ENCODE data around the gene CYP2R1. TPM values are rescaled to one million over a fixed set of nuclear protein-coding genes. Genes with fewer than 3 reads are reported as not detected.
"Not testable (repeated sequence)": the region's sequence is repeated elsewhere in the genome, so short reads cannot be mapped to it uniquely, and the experiment has no call there.

The CYP2R1 gene
- total RNA-seq, 1 donor: 10.2 TPM

- no peak overlapping the region for H3K4me3 ChIP-seq (ENCODE audit: low read depth, low read length)
- no peak for TF ChIP-seq CTCF (IDR thresholded peaks at IDR 0.05; ENCODE audit: insufficient read depth, low read length)
- DNase-seq (ENCODE audit: low read depth): peak; percentile 77
Observed at GRCh38 chr11:14894657-14895598, 2.9 kb upstream of the CYP2R1 start.

- no peak for DNase-seq (ENCODE audit: low read depth)
- no peak for TF ChIP-seq CTCF (IDR thresholded peaks at IDR 0.05; ENCODE audit: insufficient read depth, low read length)
- H3K4me3 ChIP-seq (ENCODE audit: low read depth, low read length): peak overlapping the region; percentile 73
Observed at GRCh38 chr11:14892577-14892976, 546 bp upstream of the CYP2R1 start.

DNA sequence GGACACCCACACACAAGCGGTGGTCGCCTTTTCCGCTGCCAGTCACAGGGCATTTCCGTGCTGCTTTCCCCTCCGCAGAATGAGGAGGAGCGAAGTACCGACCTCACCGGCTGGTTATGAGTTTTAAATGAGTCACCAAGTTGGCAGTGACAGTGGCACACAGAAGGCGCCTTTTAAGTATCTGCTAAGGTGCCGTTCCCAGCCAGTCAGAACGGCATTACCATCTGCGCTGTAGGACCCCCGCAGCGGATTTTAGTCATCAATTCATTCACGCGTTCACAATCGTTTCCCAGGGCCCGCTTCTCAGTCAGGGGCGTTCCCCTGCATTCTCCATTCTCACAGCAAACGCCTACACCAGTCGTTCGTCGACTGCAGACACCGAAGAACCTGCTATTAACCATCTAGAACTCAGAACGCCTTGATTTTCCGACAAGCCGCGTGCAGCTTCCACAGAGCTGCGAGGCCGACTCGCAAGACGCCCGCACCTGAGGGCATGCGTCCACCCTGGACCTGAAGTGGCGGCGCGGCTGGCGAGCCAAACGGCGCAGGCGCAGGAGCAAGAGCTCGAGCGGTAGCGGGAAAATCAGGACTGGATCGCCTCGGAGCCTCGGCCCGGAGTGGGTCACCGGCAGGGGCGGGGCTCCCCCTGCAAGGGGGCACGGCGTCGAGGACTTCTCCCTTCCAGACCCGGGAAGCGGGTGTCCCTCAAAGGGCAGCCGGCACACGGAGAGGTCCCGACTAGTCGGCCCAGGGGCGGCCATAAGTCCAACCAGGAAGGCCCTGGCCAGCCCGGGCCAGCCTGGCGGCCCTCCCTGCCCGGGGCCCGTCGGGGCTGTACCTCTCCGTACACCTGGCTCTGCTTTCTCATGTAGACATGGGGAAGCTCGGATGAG is 642 bp downstream of the CYP2R1 start:
- TF ChIP-seq CTCF (IDR thresholded peaks at IDR 0.05; ENCODE audit: insufficient read depth, low read length): no peak
- peak overlapping the region; percentile 73 for H3K4me3 ChIP-seq (ENCODE audit: low read depth, low read length)
- peak; percentile 87 for DNase-seq (ENCODE audit: low read depth)

- no peak for DNase-seq (ENCODE audit: low read depth)
- H3K4me3 ChIP-seq (ENCODE audit: low read depth, low read length): no peak overlapping the region
- TF ChIP-seq CTCF (IDR thresholded peaks at IDR 0.05; ENCODE audit: insufficient read depth, low read length): no peak
Observed at GRCh38 chr11:14886513-14886912, 5.5 kb downstream of the CYP2R1 start.

DNA sequence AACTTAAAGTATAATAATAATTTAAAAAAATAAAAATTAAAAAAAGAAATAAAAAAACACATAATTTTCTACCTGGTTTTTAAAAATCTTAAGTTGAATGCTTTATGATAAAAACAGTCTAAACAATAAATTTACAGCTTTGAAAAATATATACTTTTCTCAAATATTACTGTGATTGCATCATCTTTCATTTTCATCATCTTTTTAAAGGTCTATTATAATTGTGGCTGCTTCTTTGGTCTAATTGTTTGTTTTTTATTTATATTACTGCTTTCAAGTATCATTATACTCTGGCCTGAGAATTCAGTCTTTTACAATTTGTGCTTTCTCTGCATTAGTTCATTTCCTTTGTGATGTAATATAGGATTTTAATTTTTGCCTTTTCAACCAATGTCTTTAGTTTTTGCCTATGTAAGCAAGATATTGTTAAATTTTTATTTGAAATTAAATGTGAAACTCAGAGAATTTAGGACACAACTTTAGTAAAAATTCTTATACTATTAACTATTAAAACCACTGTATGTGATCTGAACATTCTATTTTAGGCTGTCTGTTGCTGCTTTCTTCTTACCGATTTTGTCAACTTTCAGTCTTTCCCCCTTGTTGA is 7.3 kb downstream of the CYP2R1 start:
- H3K4me3 ChIP-seq (ENCODE audit: low read depth, low read length): no peak overlapping the region
- DNase-seq (ENCODE audit: low read depth): no peak
- TF ChIP-seq CTCF (IDR thresholded peaks at IDR 0.05; ENCODE audit: insufficient read depth, low read length): no peak

GRCh38 chr11:14883683-14884082 is 8.3 kb downstream of the CYP2R1 start:
- DNase-seq (ENCODE audit: low read depth); H3K4me3 ChIP-seq (ENCODE audit: low read depth, low read length): not testable (repeated sequence)

All from fibroblast of the aortic adventitia (primary cell).